Mesodermal cell (in vitro differentiated cells): Measurements from ENCODE around the gene NPIPA5.
A peak's percentile ranks its signal among the peaks of the same experiment; 100 is the strongest.
"Not testable (repeated sequence)": the region's sequence is repeated elsewhere in the genome, so short reads cannot be mapped to it uniquely, and the experiment has no call there.

Source experiments
- H3K27ac ChIP-seq: 2 replicates; pipeline ENCODE4 v1.7.0; 2013; ENCODE audit warnings: mild to moderate bottlenecking, low read depth, low read length, moderate library complexity; ENCODE audit not compliant: severe bottlenecking
- H3K36me3 ChIP-seq: 2 replicates; pipeline ENCODE4 v1.7.1; 2013; ENCODE audit warnings: mild to moderate bottlenecking, low read length, moderate library complexity; ENCODE audit not compliant: control insufficient read depth, insufficient read depth
- H3K4me1 ChIP-seq: one replicate; pipeline ENCODE4 v1.7.1; 2013; ENCODE audit warnings: mild to moderate bottlenecking, low read length; ENCODE audit not compliant: insufficient read depth, control insufficient read depth, poor library complexity, severe bottlenecking
- H3K4me3 ChIP-seq: 2 replicates; pipeline ENCODE4 v1.7.0; 2013; ENCODE audit warnings: low read length, control low read depth, mild to moderate bottlenecking; ENCODE audit not compliant: insufficient read depth, poor library complexity, severe bottlenecking; ENCODE audit errors: extremely low read depth
- H3K9me3 ChIP-seq: 2 replicates; pipeline ENCODE4 v1.7.1; 2013; ENCODE audit warnings: mild to moderate bottlenecking, low read length, moderate library complexity; ENCODE audit not compliant: control insufficient read depth
- WGBS, 2 experiments: methylation state at CpG; one replicate each; pipeline ENCODE4 v1.1.5; 2013; ENCODE audit warnings: missing lambda C conversion rate in 2 of 2; ENCODE audit not compliant: insufficient coverage in 2 of 2; 5-methylcytosine and 5-hydroxymethylcytosine counted together

The NPIPA5 gene

GRCh38 chr16:15404792-15405191 is 26.7 kb upstream of the NPIPA5 start:
- no peaks in the 10 kb centered on the region for H3K9me3 ChIP-seq
- no peaks in the 10 kb centered on the region for H3K4me1 ChIP-seq
- H3K4me3 ChIP-seq, result no peak overlapping the region
- no peak overlapping the region for H3K27ac ChIP-seq
- H3K36me3 ChIP-seq, result no peaks in the 10 kb centered on the region
- 70 to 87% methylated on average over 3 of the region's 4 CpGs for WGBS, 2 experiments

- not testable (repeated sequence) for H3K4me1 ChIP-seq, H3K9me3 ChIP-seq, H3K27ac ChIP-seq, H3K36me3 ChIP-seq, H3K4me3 ChIP-seq
- WGBS, 2 experiments, result 97 to 98% methylated on average over 3 of the region's 3 CpGs
Observed at GRCh38 chr16:15404091-15404490, 26.0 kb upstream of the NPIPA5 start.

- WGBS, 2 experiments, result 93% methylated on average over 8 to 9 of the region's 9 CpGs
- no peaks in the 10 kb centered on the region for H3K36me3 ChIP-seq
- H3K27ac ChIP-seq, result no peak overlapping the region
- H3K9me3 ChIP-seq, result no peaks in the 10 kb centered on the region
- H3K4me3 ChIP-seq, result no peak overlapping the region
- H3K4me1 ChIP-seq, result no peaks in the 10 kb centered on the region
Observed at GRCh38 chr16:15403392-15403995, 25.4 kb upstream of the NPIPA5 start.

- no peak overlapping the region for H3K4me3 ChIP-seq
- no peaks in the 10 kb centered on the region for H3K9me3 ChIP-seq
- WGBS, 2 experiments, result 67% methylated on average over 1 of the region's 3 CpGs; no CpG with 5 or more reads in 1 of the 2 experiments
- no peaks in the 10 kb centered on the region for H3K4me1 ChIP-seq
- no peaks in the 10 kb centered on the region for H3K36me3 ChIP-seq
- no peak overlapping the region for H3K27ac ChIP-seq
Observed at GRCh38 chr16:15401972-15402371, 23.9 kb upstream of the NPIPA5 start.

GRCh38 chr16:15400314-15400713 is 22.2 kb upstream of the NPIPA5 start:
- not testable (repeated sequence) for H3K4me1 ChIP-seq, H3K36me3 ChIP-seq, H3K9me3 ChIP-seq, H3K4me3 ChIP-seq, H3K27ac ChIP-seq
- WGBS, 2 experiments, result 96 to 97% methylated on average over 4 of the region's 6 CpGs

GRCh38 chr16:15399317-15399716 is 21.2 kb upstream of the NPIPA5 start:
- no peak overlapping the region for H3K4me3 ChIP-seq
- 79 to 96% methylated on average over 3 of the region's 3 CpGs for WGBS, 2 experiments
- H3K36me3 ChIP-seq, result no peaks in the 10 kb centered on the region
- H3K9me3 ChIP-seq, result no peaks in the 10 kb centered on the region
- no peak overlapping the region for H3K27ac ChIP-seq
- no peaks in the 10 kb centered on the region for H3K4me1 ChIP-seq

GRCh38 chr16:15398618-15399316 is 20.7 kb upstream of the NPIPA5 start:
- Histone ChIP-seq H3K36me3 (no peaks in the 10 kb centered on the region), H3K9me3 (no peaks in the 10 kb centered on the region), H3K4me3 (no peak overlapping the region), H3K4me1 (no peaks in the 10 kb centered on the region), H3K27ac (no peak overlapping the region)
- 91 to 98% methylated on average over 7 of the region's 14 CpGs for WGBS, 2 experiments

- no peaks in the 10 kb centered on the region for H3K4me1 ChIP-seq
- no peak overlapping the region for H3K27ac ChIP-seq
- H3K9me3 ChIP-seq, result no peaks in the 10 kb centered on the region
- H3K4me3 ChIP-seq, result no peak overlapping the region
- no peaks in the 10 kb centered on the region for H3K36me3 ChIP-seq
- 92 to 95% methylated on average over 8 to 11 of the region's 11 CpGs for WGBS, 2 experiments
Observed at GRCh38 chr16:15396948-15397594, 19.0 kb upstream of the NPIPA5 start.

- H3K9me3 ChIP-seq, H3K4me1 ChIP-seq, H3K27ac ChIP-seq, H3K4me3 ChIP-seq, H3K36me3 ChIP-seq: not testable (repeated sequence)
- 83 to 85% methylated on average over 6 to 8 of the region's 8 CpGs for WGBS, 2 experiments
Observed at GRCh38 chr16:15396509-15396829, 18.4 kb upstream of the NPIPA5 start.

- 9 to 11% methylated on average over 55 to 59 of the region's 79 CpGs for WGBS, 2 experiments
- not testable (repeated sequence) for H3K36me3 ChIP-seq, H3K4me1 ChIP-seq, H3K27ac ChIP-seq, H3K9me3 ChIP-seq
- peak within 1 kb of the TSS; percentile 43 for H3K4me3 ChIP-seq
Observed at GRCh38 chr16:15395631-15396508, 17.8 kb upstream of the NPIPA5 start, which contains the start of gene MPV17L. MPV17L (plus strand) TSS chr16:15395754; CDS start chr16:15395898, 144 bp downstream.
